H9 (cell line): Measurements from ENCODE around the gene KCNN3. TPM values are rescaled to one million over a fixed set of nuclear protein-coding genes. Genes with fewer than 3 reads are reported as not detected.

Experiments used
- DNase-seq: peaks from one replicate; pipeline ENCODE4 v3.0.0-alpha.2; 2017
- H2AFZ ChIP-seq: one replicate; pipeline ENCODE4 v1.6.1; 2013; ENCODE audit warnings: mild to moderate bottlenecking, low read length, control low read depth, moderate library complexity
- H2AK5ac ChIP-seq: 2 replicates; pipeline ENCODE4 v1.6.1; 2013; ENCODE audit warnings: low read length, control low read depth, mixed read lengths; ENCODE audit not compliant: insufficient read length
- H2BK120ac ChIP-seq: one replicate; pipeline ENCODE4 v1.6.1; 2013; ENCODE audit warnings: low read depth, mild to moderate bottlenecking, low read length, control low read depth, inconsistent platforms; ENCODE audit not compliant: poor library complexity, severe bottlenecking
- H2BK12ac ChIP-seq: 2 replicates; pipeline ENCODE4 v1.6.1; 2013; ENCODE audit warnings: low read length, control low read depth, mixed read lengths, low read depth; ENCODE audit not compliant: insufficient read length
- H2BK15ac ChIP-seq: 2 replicates; pipeline ENCODE4 v1.6.1; 2013; ENCODE audit warnings: low read depth, low read length, control low read depth
- H2BK20ac ChIP-seq: one replicate; pipeline ENCODE4 v1.6.1; 2013; ENCODE audit warnings: low read depth, mild to moderate bottlenecking, low read length, control low read depth, inconsistent platforms; ENCODE audit not compliant: poor library complexity, severe bottlenecking
- H2BK5ac ChIP-seq: 2 replicates; pipeline ENCODE4 v1.6.1; 2013; ENCODE audit warnings: low read length, control low read depth, mixed read lengths; ENCODE audit not compliant: insufficient read length
- H3K14ac ChIP-seq: 2 replicates; pipeline ENCODE4 v1.6.1; 2013; ENCODE audit warnings: low read length, control low read depth; ENCODE audit not compliant: insufficient read depth
- H3K18ac ChIP-seq: 2 replicates; pipeline ENCODE4 v1.6.1; 2013; ENCODE audit warnings: low read depth, mild to moderate bottlenecking, mixed read lengths, low read length, control low read depth; ENCODE audit not compliant: insufficient read length
- H3K23ac ChIP-seq: 2 replicates; pipeline ENCODE4 v1.6.1; 2013; ENCODE audit warnings: low read length, control low read depth, mixed read lengths, low read depth; ENCODE audit not compliant: insufficient read length
- H3K23me2 ChIP-seq: 2 replicates; pipeline ENCODE4 v1.6.1; 2013; ENCODE audit warnings: low read depth, mild to moderate bottlenecking, mixed read lengths, low read length, control low read depth; ENCODE audit not compliant: insufficient read length, poor library complexity, severe bottlenecking
- H3K27ac ChIP-seq: 2 replicates; pipeline ENCODE4 v1.5.1; 2013; ENCODE audit warnings: low read length, control low read depth, mixed read lengths, low read depth; ENCODE audit not compliant: insufficient read length
- H3K27me3 ChIP-seq: 2 replicates; pipeline ENCODE4 v1.6.1; 2013; ENCODE audit warnings: low read length, control low read depth, inconsistent platforms; ENCODE audit not compliant: insufficient read depth
- H3K4ac ChIP-seq: 2 replicates; pipeline ENCODE4 v1.6.1; 2013; ENCODE audit warnings: low read depth, mild to moderate bottlenecking, control low read depth, inconsistent platforms, low read length, moderate library complexity
- H3K4me1 ChIP-seq: 2 replicates; pipeline ENCODE4 v1.6.1; 2013; ENCODE audit warnings: low read length, control low read depth, inconsistent platforms; ENCODE audit not compliant: insufficient read depth
- H3K4me2 ChIP-seq: 2 replicates; pipeline ENCODE4 v1.6.1; 2013; ENCODE audit warnings: low read length, control low read depth, mixed read lengths; ENCODE audit not compliant: insufficient read length, insufficient read depth
- H3K56ac ChIP-seq: 2 replicates; pipeline ENCODE4 v1.6.1; 2013; ENCODE audit warnings: low read depth, mild to moderate bottlenecking, mixed read lengths, low read length, control low read depth; ENCODE audit not compliant: insufficient read length
- H3K79me1 ChIP-seq: 2 replicates; pipeline ENCODE4 v1.6.1; 2013; ENCODE audit warnings: low read depth, mild to moderate bottlenecking, moderate library complexity, low read length, control low read depth, inconsistent platforms; ENCODE audit not compliant: insufficient read depth, poor library complexity, severe bottlenecking
- H3K79me2 ChIP-seq: 2 replicates; pipeline ENCODE4 v1.6.1; 2013; ENCODE audit warnings: low read length, control low read depth, inconsistent platforms; ENCODE audit not compliant: insufficient read depth
- H3K9ac ChIP-seq: 2 replicates; pipeline ENCODE4 v1.6.1; 2013; ENCODE audit warnings: low read length, control low read depth, mixed read lengths; ENCODE audit not compliant: insufficient read length; ENCODE audit errors: extremely low read depth
- H3K9me3 ChIP-seq: one replicate; pipeline ENCODE4 v1.6.1; 2013; ENCODE audit warnings: low read depth, low read length, inconsistent platforms; ENCODE audit not compliant: control insufficient read depth
- H3T11ph ChIP-seq: one replicate; pipeline ENCODE4 v1.6.1; 2013; ENCODE audit warnings: mild to moderate bottlenecking, low read length, control low read depth, inconsistent platforms
- H4K20me1 ChIP-seq: one replicate; pipeline ENCODE4 v1.6.1; 2013; ENCODE audit not compliant: control insufficient read depth, insufficient read length, insufficient read depth
- H4K5ac ChIP-seq: 2 replicates; pipeline ENCODE4 v1.6.1; 2013; ENCODE audit warnings: low read depth, mild to moderate bottlenecking, mixed read lengths, low read length, control low read depth; ENCODE audit not compliant: insufficient read length
- H4K8ac ChIP-seq: replicated peaks from 2 replicates; pipeline ENCODE4 v1.6.1; 2013; ENCODE audit warnings: low read length, control low read depth, mixed read lengths, low read depth; ENCODE audit not compliant: insufficient read length
- H4K91ac ChIP-seq: 2 replicates; pipeline ENCODE4 v1.6.1; 2013; ENCODE audit warnings: low read depth, mild to moderate bottlenecking, moderate library complexity, mixed read lengths, low read length, control low read depth; ENCODE audit not compliant: insufficient read length
- H3K27ac Mint-ChIP-seq, 3 experiments: 2 replicates in 2 of 3; 3 replicates in 1 of 3; pipeline ENCODE4 v1.8.0; 2020 to 2021; ENCODE audit warnings: mixed read lengths in 3 of 3, mild to moderate bottlenecking in 1 of 3, moderate library complexity in 1 of 3
- H3K27me3 Mint-ChIP-seq: 2 replicates; pipeline ENCODE4 v1.8.0; 2021; ENCODE audit warnings: low read depth, mild to moderate bottlenecking, moderate library complexity, mixed read lengths
- H3K36me3 Mint-ChIP-seq, 3 experiments: 2 replicates in 2 of 3; 3 replicates in 1 of 3; pipeline ENCODE4 v1.8.0; 2020 to 2021; ENCODE audit warnings: low read depth in 3 of 3, mixed read lengths in 3 of 3; ENCODE audit not compliant: insufficient read depth in 1 of 3
- H3K4me1 Mint-ChIP-seq, 2 experiments: 2 replicates each; pipeline ENCODE4 v1.8.0; 2020; ENCODE audit warnings: mixed read lengths in 2 of 2
- H3K4me3 Mint-ChIP-seq, 2 experiments: 2 replicates in 1 of 2; 3 replicates in 1 of 2; pipeline ENCODE4 v1.8.0; 2020 to 2021; ENCODE audit warnings: mild to moderate bottlenecking in 2 of 2, mixed read lengths in 2 of 2, moderate library complexity in 1 of 2
- H3K9me3 Mint-ChIP-seq, 2 experiments: 2 replicates in 1 of 2; 3 replicates in 1 of 2; pipeline ENCODE4 v1.8.0; 2020; ENCODE audit warnings: mild to moderate bottlenecking in 2 of 2, mixed read lengths in 2 of 2, moderate library complexity in 1 of 2
- CTCF ChIP-seq: fragments of 200-600 bp; sonication (generic); conservative IDR thresholded peaks from 3 replicates; pipeline ENCODE4 v1.8.0; 2021; ENCODE audit warnings: antibody characterized with exemption, mild to moderate bottlenecking
- WGBS: extraction: QIAGEN DNeasy Blood & Tissue Kit; methylation state at CpG from one replicate; pipeline ENCODE4 v1.1.7; 2013; ENCODE audit warnings: missing lambda C conversion rate, low lambda C conversion rate, mixed read lengths; ENCODE audit not compliant: insufficient read length; ENCODE audit errors: extremely low coverage; 5-methylcytosine and 5-hydroxymethylcytosine counted together
- total RNA-seq: library from RNA; stranded (reverse); gene quantifications from 2 replicates; pipeline ENCODE4 v1.2.1, GENCODE V29; 2021

The KCNN3 gene
- total RNA-seq, 1 experiment from 2014 or later, result 0.83 TPM

- DNase-seq, result no peak
- Histone ChIP-seq H2BK20ac (no peak overlapping the region), H2BK12ac (no peak overlapping the region), H3T11ph (no peak overlapping the region), H3K4me2 (no peak overlapping the region), H4K91ac (no peak overlapping the region), H2BK5ac (no peak overlapping the region), H3K4me1 (no peaks in the 10 kb centered on the region), H3K27ac (no peak overlapping the region), H2BK15ac (no peak overlapping the region), H3K18ac (no peak overlapping the region), H3K14ac (no peak overlapping the region), H3K23ac (no peak overlapping the region), H3K27me3 (no peaks in the 10 kb centered on the region), H3K4ac (no peak overlapping the region), H3K9ac (no peak overlapping the region), H4K20me1 (no peaks in the 10 kb centered on the region), H2AFZ (no peak overlapping the region), H3K79me1 (no peaks in the 10 kb centered on the region), H4K5ac (no peak overlapping the region), H3K56ac (no peak overlapping the region), H2AK5ac (no peak overlapping the region), H3K79me2 (no peaks in the 10 kb centered on the region), H3K9me3 (peaks cover 7% of the 10 kb centered on the region), H2BK120ac (no peak overlapping the region), H4K8ac (no peak overlapping the region), H3K23me2 (no peaks in the 10 kb centered on the region)
- Mint-ChIP-seq H3K4me1 (peaks cover 0 to 4% of the 10 kb centered on the region in 2 experiments; a peak in 1 of 4 replicates), H3K27ac (0 out of 7 replicates have a peak overlapping the region, but pooled peaks of 1 of the 3 experiments have one; percentile 34), H3K4me3 (no peak overlapping the region; a peak in 1 of 5 replicates), H3K9me3 (peaks cover 19 to 21% of the 10 kb centered on the region in 2 experiments), H3K27me3 (peaks cover 11% of the 10 kb centered on the region), H3K36me3 (peaks cover 3 to 16% (median 7%) of the 10 kb centered on the region in 3 experiments; a peak in 5 of 7 replicates)
- no peak for TF ChIP-seq CTCF
- WGBS, result no CpG with 5 or more reads among the region's 8 CpGs
These were observed 41.8 kb upstream of the KCNN3 start for GRCh38 chr1:154911691-154912550.
